Muscle of leg (tissue), 11 donors: ENCODE results near the gene ARPC5L. TPM values are rescaled to one million over a fixed set of nuclear protein-coding genes. Genes with fewer than 3 reads are reported as not detected.
"Not testable (repeated sequence)": the region's sequence is repeated elsewhere in the genome, so short reads cannot be mapped to it uniquely, and the experiment has no call there.

Experiments
- DNase-seq: peaks from one replicate; pipeline ENCODE4 v3.0.0; 2013
- H3K27ac ChIP-seq: one replicate; pipeline ENCODE4 v1.5.1; 2013; ENCODE audit warnings: mild to moderate bottlenecking, low read length, control low read depth
- H3K27me3 ChIP-seq: one replicate; pipeline ENCODE4 v1.6.1; 2013; ENCODE audit warnings: low read length; ENCODE audit not compliant: control insufficient read depth, insufficient read depth
- H3K36me3 ChIP-seq: one replicate; pipeline ENCODE4 v1.6.1; 2013; ENCODE audit warnings: low read length; ENCODE audit not compliant: control insufficient read depth, insufficient read depth
- H3K4me1 ChIP-seq: one replicate; pipeline ENCODE4 v1.6.1; 2013; ENCODE audit warnings: low read length; ENCODE audit not compliant: control insufficient read depth, insufficient read depth
- H3K4me3 ChIP-seq: one replicate; pipeline ENCODE4 v1.5.1; 2013; ENCODE audit warnings: low read length, control low read depth
- H3K9me3 ChIP-seq: replicated peaks from 2 replicates; pipeline ENCODE4 v1.6.1; 2013; ENCODE audit warnings: low read depth, low read length; ENCODE audit not compliant: control insufficient read depth
- WGBS: methylation state at CpG from one replicate; pipeline ENCODE4 v1.1.5; 2013; ENCODE audit warnings: missing lambda C conversion rate; ENCODE audit not compliant: insufficient coverage; 5-methylcytosine and 5-hydroxymethylcytosine counted together
- polyA plus RNA-seq, 8 donors: library from polyadenylated mRNA; unstranded; fragments of 120-200 nt; gene quantifications; one replicate each; pipeline versions ENCODE4 v1.2.1 to v1.2.3, GENCODE V29; 2013; ENCODE audit warnings: inconsistent platforms in 1 of 8, low replicate concordance in 1 of 8; ENCODE audit not compliant: insufficient read length in 8 of 8, insufficient read depth in 1 of 8
- total RNA-seq: library from RNA; stranded (reverse); fragments of 120-200 nt; gene quantifications from one replicate; pipeline ENCODE4 v1.2.4, GENCODE V29; 2013

ARPC5L gene
- total and polyA plus RNA-seq, 9 donors = 15.0 to 34.6 (median 31.8) TPM

- H3K9me3 ChIP-seq = no peaks in the 10 kb centered on the region
- H3K4me1 ChIP-seq = no peaks in the 10 kb centered on the region
- H3K4me3 ChIP-seq = no peak overlapping the region
- WGBS = 92% methylated on average over 1 of the region's 1 CpG
- H3K36me3 ChIP-seq = peaks cover 41% of the 10 kb centered on the region
- DNase-seq = no peak
- no peak overlapping the region for H3K27ac ChIP-seq
- no peaks in the 10 kb centered on the region for H3K27me3 ChIP-seq
These were observed 49.8 kb downstream of the ARPC5L start for GRCh38 chr9:124911766-124912165.

DNA sequence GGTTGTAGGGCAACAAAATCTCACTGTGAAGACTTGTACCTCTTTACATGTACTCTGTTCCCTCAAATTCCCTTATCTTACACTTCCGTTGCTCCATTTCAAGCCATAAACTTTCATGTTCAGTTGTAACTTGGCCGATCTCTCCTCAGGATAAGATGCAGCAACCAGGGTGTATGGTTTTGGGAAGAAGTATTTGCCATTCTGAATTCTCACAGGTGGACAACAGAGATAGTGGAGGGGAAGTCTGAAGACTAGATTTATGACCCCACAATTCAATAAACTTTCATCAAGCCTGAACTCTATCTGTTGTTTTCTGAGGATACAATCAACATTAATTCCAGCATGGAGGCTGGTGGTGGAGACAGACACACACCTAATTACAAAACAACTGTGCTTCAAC is 51.4 kb downstream of the ARPC5L start:
- peaks cover 40% of the 10 kb centered on the region for H3K36me3 ChIP-seq
- H3K9me3 ChIP-seq = no peaks in the 10 kb centered on the region
- no peaks in the 10 kb centered on the region for H3K27me3 ChIP-seq
- H3K4me3 ChIP-seq = no peak overlapping the region
- no peak for DNase-seq
- whole genome bisulfite sequencing = no CpG with 5 or more reads among the region's 2 CpGs
- no peaks in the 10 kb centered on the region for H3K4me1 ChIP-seq
- H3K27ac ChIP-seq = no peak overlapping the region

- WGBS = 100% methylated on average over 3 of the region's 5 CpGs
These were observed 52.9 kb downstream of the ARPC5L start for GRCh38 chr9:124914753-124915405.

GRCh38 chr9:124920394-124920793 is 58.5 kb downstream of the ARPC5L start:
- 83% methylated on average over 2 of the region's 6 CpGs for WGBS
- H3K36me3 ChIP-seq = peaks cover 50% of the 10 kb centered on the region

More at GRCh38 chr9:124914753-124915405, 52.9 kb downstream of the ARPC5L start:
- Histone ChIP-seq H3K4me3 (no peak overlapping the region), H3K27ac (no peak overlapping the region), H3K36me3 (peaks cover 51% of the 10 kb centered on the region), H3K9me3 (no peaks in the 10 kb centered on the region), H3K27me3 (no peaks in the 10 kb centered on the region), H3K4me1 (no peaks in the 10 kb centered on the region)
- no peak for DNase-seq

More at GRCh38 chr9:124920394-124920793, 58.5 kb downstream of the ARPC5L start:
- H3K27ac ChIP-seq, H3K9me3 ChIP-seq, H3K4me1 ChIP-seq, H3K4me3 ChIP-seq, H3K27me3 ChIP-seq: not testable (repeated sequence)
- peak; percentile 14 for DNase-seq

Other genes starting within 250 kb of the ARPC5L start
- 0.58 TPM for gene NR6A1, start 90.8 kb upstream of the ARPC5L start, total RNA-seq
- under 1 TPM; 0.41 to 0.93 (median 0.67) TPM for gene NR6A1, start 90.8 kb upstream of the ARPC5L start, polyA plus RNA-seq
- 100 TPM for gene OLFML2A, start 85.0 kb upstream of the ARPC5L start, total RNA-seq
- gene OLFML2A, start 85.0 kb upstream of the ARPC5L start, polyA plus RNA-seq = 100 to 1,000 TPM; 117 to 176 (median 149) TPM
- gene WDR38, start 8.7 kb upstream of the ARPC5L start, total RNA-seq = 0.04 TPM
- gene WDR38, start 8.7 kb upstream of the ARPC5L start, polyA plus RNA-seq = under 1 TPM in 4 of 8 donors, not detected in 4; 0.11 to 0.53 (median 0.21) TPM
- 4,378 TPM for gene RPL35, start 173 bp upstream of the ARPC5L start, total RNA-seq
- gene RPL35, start 173 bp upstream of the ARPC5L start, polyA plus RNA-seq = 1,000 to 10,000 TPM; 1,814 to 2,530 (median 2,139) TPM
- 9.1 TPM for gene GOLGA1, start 79.0 kb downstream of the ARPC5L start, total RNA-seq
- 10 to 100 TPM in 4 of 8 donors, 1 to 10 TPM in 4; 9.7 to 14.2 (median 10.2) TPM for gene GOLGA1, start 79.0 kb downstream of the ARPC5L start, polyA plus RNA-seq